ENCODE data around the gene GP1BA.

GRCh38 chr17:4971826-4972225 is 39.7 kb downstream of the GP1BA start:
- no peak for TF ChIP-seq CTCF (IDR thresholded peaks at IDR 0.05)
- no peak for TF ChIP-seq POLR2AphosphoS5 (IDR thresholded peaks at IDR 0.05; ENCODE audit: low read depth, low read length)
